GM19023 (cell line): ENCODE measurements around the gene PLPPR3.

Source experiments
- ATAC-seq: cut with Tn5 transposase; IDR thresholded peaks from one replicate; pipeline ENCODE4 v1.9.1; 2021; ENCODE audit warnings: mild to moderate bottlenecking, moderate library complexity; ENCODE audit not compliant: unreplicated experiment

The PLPPR3 gene

DNA sequence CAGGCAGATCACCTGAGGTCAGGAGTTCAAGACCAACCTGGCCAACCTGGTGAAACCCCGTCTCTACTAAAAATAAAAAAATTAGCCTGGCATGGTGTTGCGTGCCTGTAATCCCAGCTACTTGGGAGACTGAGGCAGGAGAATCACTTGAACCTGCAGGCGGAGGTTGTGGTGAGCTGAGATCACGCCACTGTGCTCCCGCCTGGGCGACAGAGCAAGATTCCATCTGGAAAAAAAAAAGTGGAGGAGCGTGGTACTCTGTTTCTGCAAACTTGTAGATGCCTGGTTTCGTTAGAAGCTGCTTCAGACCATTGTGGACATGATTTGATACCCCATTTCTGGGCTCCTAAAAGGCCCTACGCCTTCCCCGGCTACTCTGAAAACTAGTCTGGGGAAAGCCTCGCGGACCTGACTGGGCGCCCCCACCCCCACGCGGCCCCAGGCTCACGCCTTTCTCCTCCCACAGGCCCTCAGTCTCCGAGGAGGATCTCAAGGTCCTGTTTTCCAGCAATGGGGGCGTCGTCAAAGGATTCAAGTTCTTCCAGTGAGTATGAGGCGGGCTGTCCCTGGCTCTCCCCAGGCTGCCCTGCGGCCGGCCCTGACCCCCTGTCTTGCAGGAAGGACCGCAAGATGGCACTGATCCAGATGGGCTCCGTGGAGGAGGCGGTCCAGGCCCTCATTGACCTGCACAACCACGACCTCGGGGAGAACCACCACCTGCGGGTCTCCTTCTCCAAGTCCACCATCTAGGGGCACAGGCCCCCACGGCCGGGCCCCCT lies 11.5 kb downstream of the PLPPR3 start:
- no peak for ATAC-seq

DNA sequence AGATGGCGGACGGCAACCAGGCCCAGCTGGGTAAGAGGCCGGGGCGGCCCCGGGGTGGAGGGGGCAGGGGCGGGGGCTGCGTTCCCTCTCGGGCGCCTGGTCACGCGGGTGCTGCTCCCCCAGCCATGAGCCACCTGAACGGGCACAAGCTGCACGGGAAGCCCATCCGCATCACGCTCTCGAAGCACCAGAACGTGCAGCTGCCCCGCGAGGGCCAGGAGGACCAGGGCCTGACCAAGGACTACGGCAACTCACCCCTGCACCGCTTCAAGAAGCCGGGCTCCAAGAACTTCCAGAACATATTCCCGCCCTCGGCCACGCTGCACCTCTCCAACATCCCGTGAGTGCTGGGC lies 13.4 kb downstream of the PLPPR3 start:
- ATAC-seq, result no peak

DNA sequence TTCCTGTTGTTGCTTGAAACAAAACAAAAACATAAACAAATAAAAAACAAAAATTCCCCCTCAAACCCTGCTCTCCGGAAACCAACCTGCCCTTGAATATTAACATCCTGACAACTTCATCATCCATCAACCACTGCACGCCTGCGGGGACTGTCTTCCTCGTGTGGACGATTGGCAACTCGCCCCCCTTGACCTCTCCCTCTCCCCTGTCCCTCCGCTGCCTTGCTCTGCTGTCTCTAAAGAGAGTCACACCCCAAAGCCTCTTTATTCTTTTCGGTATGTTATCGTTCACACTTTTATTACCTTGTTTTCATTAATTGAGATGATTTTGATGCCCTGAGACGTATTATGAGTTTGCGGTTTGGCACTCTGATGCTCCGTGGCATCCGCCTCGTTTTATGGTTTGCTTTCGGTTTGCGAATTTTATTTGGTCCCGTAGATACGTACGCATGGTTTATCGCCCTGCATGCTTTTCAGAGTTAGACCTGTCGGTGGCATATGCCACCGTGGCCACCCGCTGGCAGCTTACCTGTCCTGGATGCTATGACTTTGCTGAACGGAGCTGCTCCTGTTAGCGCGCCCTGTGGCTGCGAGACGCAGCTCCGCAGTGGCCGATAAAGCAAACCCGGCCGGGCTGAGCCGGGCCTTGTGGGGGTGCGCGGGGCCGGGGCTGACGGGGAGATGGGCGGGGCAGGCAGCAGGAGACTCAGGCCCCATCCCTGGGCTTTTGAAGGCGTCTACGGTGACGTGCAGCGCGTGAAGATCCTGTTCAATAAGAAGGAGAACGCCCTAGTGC lies 13.9 kb downstream of the PLPPR3 start:
- no peak for ATAC-seq

DNA sequence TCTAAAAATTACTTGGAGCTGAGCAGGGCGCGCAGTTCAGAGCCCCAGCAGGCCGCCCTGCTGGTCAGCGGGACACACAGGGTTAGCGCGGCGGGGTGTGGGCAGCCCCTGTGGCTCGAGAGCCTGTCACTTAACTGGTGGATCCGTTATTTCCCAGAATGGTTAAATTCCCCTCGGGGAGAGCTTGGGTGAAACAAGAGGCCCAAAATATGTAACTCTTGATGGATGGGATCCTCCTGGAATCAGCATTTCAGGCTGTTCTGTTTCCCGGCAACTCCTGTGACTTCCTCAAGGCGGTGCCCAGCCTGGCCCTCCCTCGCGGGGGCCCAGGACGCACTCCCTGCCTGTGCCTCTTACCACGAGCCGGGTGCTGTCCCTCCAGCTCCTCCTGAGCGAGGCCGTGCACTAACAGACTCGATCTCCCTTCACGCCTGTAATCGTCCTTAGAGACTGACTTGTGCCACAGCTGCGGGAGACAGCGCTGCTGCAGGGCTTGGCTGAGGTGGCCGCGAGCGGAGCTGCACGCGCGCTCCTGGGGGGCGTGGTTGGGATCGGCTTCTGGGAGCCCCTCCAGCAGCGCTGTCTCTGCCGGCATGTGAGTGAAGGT lies 14.8 kb downstream of the PLPPR3 start:
- ATAC-seq, result no peak

DNA sequence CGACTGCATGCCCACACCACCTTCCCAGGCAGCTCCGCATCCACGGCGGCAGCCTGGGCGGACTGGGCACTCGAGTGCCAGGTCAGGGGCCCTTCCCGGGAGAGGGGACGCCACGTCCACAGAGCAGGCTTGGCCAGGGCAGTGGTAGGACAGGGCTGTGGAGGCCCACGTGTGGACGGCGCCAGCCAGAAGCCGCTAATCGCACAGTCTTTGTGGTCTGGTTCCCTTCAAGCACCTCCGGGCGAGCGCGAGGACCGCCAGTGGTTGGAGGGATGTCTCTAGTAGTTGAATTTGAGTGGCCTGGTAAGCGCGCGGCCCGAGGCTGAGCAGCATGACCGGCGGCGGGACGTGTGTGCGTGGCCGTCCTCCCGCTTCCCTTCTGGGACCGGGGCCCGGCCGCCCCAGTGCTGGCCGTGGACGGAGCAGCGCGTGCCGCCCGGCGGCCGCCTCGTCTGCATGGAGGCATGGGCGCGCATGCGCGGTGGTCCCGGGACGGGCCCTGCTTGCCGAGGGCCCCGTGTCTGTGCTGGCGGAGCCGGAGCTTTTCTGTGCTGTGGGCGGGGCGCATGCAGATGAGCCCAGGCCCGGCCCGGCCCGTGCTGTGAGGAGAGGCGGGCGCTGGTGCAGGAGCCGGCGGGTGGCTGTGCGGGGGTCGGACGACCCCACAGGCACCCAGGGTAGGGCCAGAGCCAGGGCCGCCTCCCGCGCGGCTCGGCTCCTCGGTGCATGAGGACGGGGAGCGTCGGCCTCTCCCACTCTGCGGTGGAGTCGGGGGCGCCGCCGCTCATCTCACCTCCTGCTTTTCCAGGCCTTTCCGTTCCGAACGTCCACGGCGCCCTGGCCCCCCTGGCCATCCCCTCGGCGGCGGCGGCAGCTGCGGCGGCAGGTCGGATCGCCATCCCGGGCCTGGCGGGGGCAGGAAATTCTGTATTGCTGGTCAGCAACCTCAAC lies 15.9 kb downstream of the PLPPR3 start:
- no peak for ATAC-seq

DNA sequence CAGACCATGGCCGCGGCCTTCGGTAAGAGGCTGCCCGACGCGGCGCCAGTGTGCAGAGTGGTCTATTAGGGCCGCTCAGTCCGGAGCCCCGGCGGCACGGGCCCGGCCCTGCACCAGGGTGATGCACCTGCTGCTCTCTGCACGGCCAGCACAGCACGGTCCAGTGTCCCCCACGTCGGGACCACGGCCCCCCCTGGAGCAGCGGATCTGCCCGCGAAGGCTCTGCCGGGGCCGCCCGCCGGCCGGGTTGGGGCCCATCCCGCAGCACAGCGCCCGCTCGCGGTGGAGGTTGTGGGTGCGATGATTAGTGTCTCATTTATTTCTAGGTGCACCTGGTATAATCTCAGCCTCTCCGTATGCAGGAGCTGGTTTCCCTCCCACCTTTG lies 16.6 kb downstream of the PLPPR3 start:
- ATAC-seq, result no peak

DNA sequence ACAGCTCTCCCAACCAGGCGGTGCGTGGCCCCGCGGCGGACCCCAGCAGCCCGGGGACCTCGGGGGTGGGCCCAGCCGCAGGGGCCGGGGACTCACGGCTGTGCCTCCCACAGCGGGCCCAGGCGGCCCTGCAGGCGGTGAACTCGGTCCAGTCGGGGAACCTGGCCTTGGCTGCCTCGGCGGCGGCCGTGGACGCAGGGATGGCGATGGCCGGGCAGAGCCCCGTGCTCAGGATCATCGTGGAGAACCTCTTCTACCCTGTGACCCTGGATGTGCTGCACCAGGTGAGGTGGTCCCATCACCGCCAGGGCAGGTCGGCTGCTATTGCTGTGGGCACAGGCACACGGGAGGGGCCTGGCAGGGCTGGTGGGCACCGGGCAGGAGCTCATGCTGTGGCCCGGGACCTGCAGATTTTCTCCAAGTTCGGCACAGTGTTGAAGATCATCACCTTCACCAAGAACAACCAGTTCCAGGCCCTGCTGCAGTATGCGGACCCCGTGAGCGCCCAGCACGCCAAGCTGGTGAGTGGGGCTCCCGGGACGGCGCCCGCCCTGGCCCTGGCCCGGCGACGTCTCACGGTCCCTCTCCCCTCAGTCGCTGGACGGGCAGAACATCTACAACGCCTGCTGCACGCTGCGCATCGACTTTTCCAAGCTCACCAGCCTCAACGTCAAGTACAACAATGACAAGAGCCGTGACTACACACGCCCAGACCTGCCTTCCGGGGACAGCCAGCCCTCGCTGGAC lies 17.2 kb downstream of the PLPPR3 start:
- ATAC-seq, result no peak

DNA sequence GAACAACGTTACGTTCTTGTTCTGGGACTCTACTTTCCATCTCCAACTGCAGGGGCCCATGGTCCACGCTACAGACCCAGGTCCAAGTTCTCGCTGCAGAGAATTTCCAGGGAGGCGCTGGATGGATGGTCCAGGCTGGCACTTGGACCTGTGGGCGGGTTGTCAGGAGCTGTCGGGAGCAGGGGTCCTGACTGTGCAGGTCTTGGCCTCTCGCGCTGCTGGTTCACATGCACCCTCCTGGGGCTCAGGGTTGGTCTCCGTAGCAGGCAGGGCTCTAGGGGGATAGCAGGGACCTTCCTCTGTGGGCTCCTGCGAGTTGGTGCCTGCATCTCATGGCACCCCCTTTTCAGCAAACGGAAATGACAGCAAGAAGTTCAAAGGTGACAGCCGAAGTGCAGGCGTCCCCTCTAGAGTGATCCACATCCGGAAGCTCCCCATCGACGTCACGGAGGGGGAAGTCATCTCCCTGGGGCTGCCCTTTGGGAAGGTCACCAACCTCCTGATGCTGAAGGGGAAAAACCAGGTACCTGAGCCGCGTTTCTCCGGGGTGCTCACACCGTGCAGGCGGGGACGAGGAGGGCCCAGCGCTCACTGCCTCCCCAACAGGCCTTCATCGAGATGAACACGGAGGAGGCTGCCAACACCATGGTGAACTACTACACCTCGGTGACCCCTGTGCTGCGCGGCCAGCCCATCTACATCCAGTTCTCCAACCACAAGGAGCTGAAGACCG lies 17.9 kb downstream of the PLPPR3 start:
- ATAC-seq, result no peak

DNA sequence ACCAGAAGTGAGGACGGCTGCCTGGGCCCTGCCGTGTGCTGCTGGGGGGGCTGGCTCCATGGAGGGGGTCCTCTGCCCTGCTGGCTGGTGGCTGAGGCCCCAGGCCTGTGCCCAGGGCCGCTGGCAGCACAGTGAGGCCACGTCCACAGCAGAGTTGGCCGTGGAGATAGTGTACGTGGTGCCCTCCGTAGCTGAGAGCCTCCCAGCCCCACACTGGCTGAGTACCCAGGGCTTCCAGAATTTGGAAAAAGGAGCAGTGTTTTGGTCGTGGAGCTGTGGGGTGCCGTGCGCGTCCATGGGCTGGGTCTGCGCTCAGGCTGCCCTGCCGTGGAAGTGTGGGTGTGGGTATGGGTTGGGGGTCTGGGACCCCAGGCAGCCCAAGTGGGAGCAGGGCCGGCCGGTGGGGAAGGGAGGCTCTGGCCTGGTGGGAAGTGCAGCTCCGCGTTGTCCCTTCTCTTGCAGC lies 18.6 kb downstream of the PLPPR3 start:
- ATAC-seq, result no peak

DNA sequence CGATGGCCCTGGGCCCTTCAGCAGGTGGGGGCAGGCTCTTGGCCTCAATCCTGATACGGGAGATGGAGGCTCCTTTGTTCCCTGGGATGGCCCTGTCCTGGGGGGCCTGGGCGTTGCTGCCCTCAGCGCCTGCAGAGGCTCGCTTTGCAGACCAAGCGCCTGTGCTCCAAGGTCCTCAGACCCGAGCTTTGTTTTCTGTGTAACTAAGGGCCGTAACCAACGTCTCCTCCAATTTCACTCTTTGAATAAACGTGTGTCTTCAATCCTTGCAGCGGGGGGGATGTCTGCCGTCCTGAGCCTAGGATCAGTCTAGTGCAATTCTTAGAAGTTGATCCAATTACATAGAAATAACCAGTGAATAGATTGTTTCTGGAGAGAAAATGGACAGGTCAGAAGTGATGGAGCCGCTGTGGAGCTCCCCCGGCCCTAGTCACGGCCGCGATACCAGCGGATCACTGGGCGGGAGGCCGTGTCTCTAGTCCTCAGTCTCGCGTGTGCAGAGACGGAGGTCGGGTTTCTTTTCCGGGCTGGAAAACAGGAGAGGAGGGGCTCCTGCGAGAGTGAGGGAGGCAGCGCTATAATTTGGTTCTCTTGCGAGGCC lies 19.2 kb downstream of the PLPPR3 start:
- ATAC-seq, result no peak

DNA sequence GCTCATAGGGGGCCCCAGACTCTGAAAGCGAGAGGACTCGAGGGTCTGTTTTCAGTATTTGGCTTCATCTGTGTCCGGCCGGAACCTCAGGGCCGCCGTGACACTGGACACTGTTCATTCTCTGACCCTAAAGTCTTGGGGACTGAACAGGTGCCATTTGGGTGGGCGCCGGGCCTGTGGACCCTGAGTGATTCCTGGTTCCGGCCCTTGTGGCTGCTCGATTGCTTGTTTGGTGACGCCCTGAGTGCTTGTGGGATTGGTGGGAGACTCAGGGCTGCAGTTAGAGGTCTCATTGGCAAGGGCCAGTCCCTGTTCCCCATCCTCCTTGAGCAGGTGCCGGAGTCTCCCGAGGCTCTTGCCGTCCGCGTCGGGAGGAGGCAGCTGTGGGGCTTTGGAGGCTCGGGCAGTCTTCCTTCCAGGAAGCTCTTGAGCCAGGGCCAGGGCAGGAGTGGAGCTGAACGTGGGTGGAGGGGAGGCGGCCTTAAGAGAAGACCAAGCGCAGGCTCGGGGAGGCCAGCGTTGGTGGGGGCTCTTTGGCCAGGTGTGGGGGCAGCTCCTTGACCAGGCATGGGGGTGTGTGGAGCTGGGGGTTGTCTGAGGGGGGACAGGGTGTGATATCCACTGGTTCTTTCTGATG lies 19.8 kb downstream of the PLPPR3 start:
- ATAC-seq, result no peak

DNA sequence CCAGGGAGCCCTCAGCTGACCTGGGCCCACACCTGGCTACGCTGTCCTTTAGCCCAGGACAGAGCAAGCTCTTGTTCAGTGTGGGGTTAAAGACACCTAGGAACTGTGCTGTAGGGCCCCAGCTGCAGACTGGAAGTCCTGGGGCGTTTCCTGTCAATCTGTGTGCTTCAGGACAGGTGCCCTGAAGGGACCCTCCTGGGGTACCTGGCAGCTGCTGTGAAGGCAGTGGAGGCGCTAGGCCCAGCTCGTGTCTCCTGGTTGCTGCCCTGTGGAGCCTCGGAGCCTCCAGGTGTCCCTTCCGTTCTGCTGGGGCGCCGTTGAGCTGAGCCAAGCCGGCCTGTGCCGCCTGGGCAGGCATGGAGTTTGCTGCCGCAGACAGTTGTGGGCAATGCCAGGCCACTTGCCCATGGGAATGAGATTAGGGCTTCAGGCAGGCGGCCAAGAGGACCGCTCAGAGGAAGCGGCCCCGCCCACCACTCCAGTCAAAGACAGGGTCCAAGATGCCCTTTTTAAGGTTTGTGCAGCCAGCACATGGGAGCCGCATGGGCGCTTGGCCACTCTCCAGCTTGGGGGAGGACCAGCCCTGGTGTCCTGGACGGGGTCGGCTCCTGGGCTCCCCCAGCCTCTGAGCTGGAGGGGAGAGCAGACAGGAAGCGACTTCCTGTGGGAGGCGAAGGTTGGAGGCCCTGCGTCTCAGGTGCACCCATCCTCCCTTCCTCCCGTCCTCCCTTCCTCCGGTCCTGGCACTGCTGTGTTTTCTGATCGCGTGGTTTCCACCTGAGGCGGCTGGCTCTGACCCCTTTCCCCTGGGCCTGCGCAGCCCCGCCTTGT lies 20.5 kb downstream of the PLPPR3 start:
- ATAC-seq, result no peak

DNA sequence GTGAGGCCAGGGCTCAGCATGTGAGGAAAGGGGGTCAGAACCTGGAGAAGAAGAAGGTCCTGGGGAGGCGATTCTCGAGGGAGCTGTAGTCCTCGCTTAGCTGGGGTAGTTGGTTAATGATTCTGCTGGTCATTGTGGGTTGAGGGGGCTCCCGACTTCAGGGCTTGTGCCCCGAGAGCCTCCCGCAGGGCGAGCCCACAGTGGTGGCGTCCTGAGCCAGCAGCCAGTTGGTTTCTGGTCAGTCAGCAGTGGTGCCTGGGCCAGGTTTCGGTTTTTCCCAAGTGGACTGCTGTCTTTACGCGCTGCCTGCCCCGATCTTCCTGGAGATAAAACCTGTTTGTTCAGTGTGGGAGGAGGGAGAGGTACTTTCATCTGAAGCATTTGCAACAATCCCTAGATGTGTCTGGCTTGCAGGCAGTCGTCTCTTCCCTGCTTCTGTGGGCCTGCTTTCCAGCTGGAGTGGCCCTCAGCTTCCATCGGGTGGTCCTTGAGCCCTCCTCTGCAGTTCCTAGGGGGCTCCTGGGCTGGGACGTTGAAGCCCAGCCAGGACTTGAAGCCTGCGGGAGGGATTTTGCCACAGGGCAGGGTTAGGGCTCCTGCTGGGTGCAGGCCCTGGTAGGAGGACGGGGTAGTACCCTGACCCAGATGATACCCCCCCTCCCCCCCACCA lies 21.3 kb downstream of the PLPPR3 start:
- no peak for ATAC-seq

DNA sequence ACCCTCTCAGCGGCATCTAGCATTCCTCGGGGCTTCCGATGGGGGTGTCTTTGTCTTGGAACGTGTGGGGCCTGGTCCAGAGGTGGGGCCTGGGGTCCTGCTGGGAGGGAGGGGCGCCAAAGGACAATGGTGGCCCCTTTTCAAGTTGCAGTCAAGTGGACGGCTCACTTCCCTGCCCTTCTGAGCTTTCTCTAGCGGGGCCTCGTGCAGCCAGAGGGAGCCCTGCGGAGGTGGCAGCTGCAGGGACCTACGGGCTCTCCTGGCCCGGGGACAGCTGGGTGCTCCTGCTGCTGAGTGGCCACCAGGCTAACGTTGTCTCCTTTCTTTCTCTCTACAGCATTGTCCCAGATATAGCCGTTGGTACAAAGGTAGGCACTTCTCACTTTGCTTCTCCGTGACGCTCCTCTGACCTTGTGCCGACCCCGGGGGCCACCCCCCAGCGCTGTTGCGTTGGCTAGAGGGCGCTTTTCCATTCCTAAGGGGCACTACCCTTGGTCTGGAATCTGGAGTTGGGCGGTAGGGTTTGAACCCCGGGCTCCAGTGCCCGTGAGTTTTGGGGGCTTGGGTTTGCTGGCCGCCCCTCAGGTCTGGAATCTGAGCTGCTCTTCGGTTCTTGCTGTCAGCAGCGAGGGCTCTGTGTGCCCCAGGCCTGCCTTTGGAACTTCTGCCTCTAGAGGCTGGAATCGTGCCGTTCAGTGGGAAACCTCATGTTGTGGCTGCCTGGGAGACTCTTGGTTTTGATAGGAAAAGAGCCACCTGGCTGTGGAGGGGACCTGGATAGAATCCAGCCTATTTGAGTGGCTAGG lies 22.5 kb downstream of the PLPPR3 start:
- ATAC-seq, result no peak

DNA sequence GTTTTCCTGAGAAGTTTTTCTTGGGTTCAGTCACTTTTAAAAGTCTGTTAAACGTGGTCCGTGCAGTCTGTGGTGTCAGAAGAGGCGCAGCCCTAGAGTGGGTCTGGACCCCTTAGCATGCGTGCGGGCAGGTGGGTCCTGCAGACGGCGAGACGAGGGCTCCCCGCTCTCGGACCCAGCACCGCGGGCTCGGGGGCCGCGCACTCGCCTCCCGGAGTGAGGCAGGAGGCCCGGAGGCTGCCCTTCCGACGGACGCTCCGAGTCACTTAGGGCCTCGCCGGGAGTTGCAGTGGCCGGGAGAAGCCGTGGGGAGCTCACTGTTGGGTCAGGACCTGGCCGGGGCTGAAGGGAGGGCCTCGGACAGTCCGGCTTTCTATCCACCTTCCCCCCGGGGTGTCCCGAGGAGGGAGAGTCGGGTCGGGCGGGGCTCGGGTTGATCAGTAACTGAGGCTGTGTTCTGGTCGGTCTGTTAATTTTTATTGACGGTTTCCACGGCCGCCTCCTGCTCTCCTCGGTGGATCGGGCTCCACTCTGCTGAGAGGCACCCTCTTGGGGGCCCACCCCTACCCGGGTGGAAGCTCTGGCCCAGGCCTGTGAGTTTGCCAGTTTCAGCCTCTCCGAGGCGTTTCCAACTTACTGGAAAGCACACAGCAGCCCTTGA lies 23.2 kb downstream of the PLPPR3 start:
- no peak for ATAC-seq
